SK-N-SH (cell line): ENCODE data around the gene SAMD4A. TPM values are rescaled to one million over a fixed set of nuclear protein-coding genes. Genes with fewer than 3 reads are reported as not detected.

Experiments used
- CTCF ChIA-PET: fragments of 300-600, 350-600 bp; formaldehyde crosslinking; extraction: SDS; loops from one replicate; lab custom pipeline; 2021; lab: Yijun Ruan, JAX
- POLR2A ChIA-PET: fragments of 350-600 bp; sonication (Branson Sonifier 250); formaldehyde crosslinking; extraction: SDS; loops from one replicate; lab custom pipeline; 2020; ENCODE audit warnings: antibody characterized with exemption, inconsistent platforms; lab: Yijun Ruan, JAX
- DNase-seq: peaks from one replicate; pipeline ENCODE4 v3.0.0; 2012
- H2AFZ ChIP-seq: fragments of 200-600 bp; sonication (generic); 2 replicates; pipeline ENCODE4 v1.8.1; 2016; ENCODE audit warnings: antibody characterized with exemption, mild to moderate bottlenecking, low read depth
- H3F3A ChIP-seq: fragments of 200-600 bp; sonication (generic); replicated peaks from 2 replicates; pipeline ENCODE3; 2016; ENCODE audit warnings: antibody characterized with exemption, mild to moderate bottlenecking; ENCODE audit not compliant: insufficient read depth
- H3K27ac ChIP-seq, 2 experiments: fragments of 200-500 bp in 1 of 2; fragments of 200-600 bp in 1 of 2; sonication (Bioruptor generic) in 1 of 2; sonication (generic), shearing (Covaris generic) in 1 of 2; 2 replicates each; pipeline versions ENCODE4 v1.5.1 to v1.6.1; 2014 to 2016; ENCODE audit warnings: low read depth in 2 of 2, inconsistent platforms in 1 of 2, low read length in 1 of 2, mild to moderate bottlenecking in 1 of 2, mixed read lengths in 1 of 2
- H3K27me3 ChIP-seq: fragments of 200-600 bp; sonication (generic), shearing (Covaris generic); 2 replicates; pipeline ENCODE4 v1.6.1; 2016; ENCODE audit warnings: mixed run types; ENCODE audit not compliant: insufficient read depth
- H3K36me3 ChIP-seq, 2 experiments: fragments of 200-500 bp in 1 of 2; fragments of 200-600 bp in 1 of 2; sonication (Bioruptor generic) in 1 of 2; sonication (generic) in 1 of 2; replicated peaks in 1 of 2; 2 replicates each; pipeline versions ENCODE3 to v1.5.1; 2014 to 2016; ENCODE audit warnings: low read length in 1 of 2, mild to moderate bottlenecking in 1 of 2; ENCODE audit not compliant: insufficient read depth in 2 of 2, control insufficient read depth in 1 of 2
- H3K4me1 ChIP-seq, 2 experiments: fragments of 200-500 bp in 1 of 2; fragments of 200-600 bp in 1 of 2; sonication (Bioruptor generic) in 1 of 2; sonication (generic), shearing (Covaris generic) in 1 of 2; 2 replicates each; pipeline versions ENCODE4 v1.5.1 to v1.6.1; 2014 to 2016; ENCODE audit warnings: low read depth in 1 of 2, low read length in 1 of 2, mixed run types in 1 of 2; ENCODE audit not compliant: insufficient read depth in 2 of 2, control insufficient read depth in 1 of 2
- H3K4me2 ChIP-seq: fragments of 200-600 bp; sonication (generic), shearing (Covaris generic); 2 replicates; pipeline ENCODE4 v1.6.1; 2017; ENCODE audit warnings: mixed run types
- H3K4me3 ChIP-seq, 2 experiments: fragments of 200-500 bp in 1 of 2; fragments of 200-600 bp in 1 of 2; sonication (Bioruptor generic) in 1 of 2; sonication (generic), shearing (Covaris generic) in 1 of 2; 2 replicates each; pipeline versions ENCODE4 v1.5.1 to v1.8.1; 2014 to 2016; ENCODE audit warnings: low read depth in 2 of 2, inconsistent platforms in 1 of 2, low read length in 1 of 2, mild to moderate bottlenecking in 1 of 2, mixed read lengths in 1 of 2, moderate library complexity in 1 of 2
- H3K79me2 ChIP-seq: fragments of 200-600 bp; sonication (generic); 2 replicates; pipeline ENCODE4 v1.8.1; 2017; ENCODE audit warnings: mild to moderate bottlenecking; ENCODE audit not compliant: insufficient read depth
- H3K9ac ChIP-seq: fragments of 200-600 bp; sonication (generic); 2 replicates; pipeline ENCODE4 v1.6.1; 2017; ENCODE audit warnings: mixed run types
- H3K9me2 ChIP-seq: fragments of 200-600 bp; sonication (generic); 2 replicates; pipeline ENCODE4 v1.6.1; 2017; ENCODE audit warnings: mixed run types
- H3K9me3 ChIP-seq: fragments of 200-600 bp; sonication (generic); 2 replicates; pipeline ENCODE4 v1.6.1; 2017; ENCODE audit warnings: mixed run types, mild to moderate bottlenecking, moderate library complexity
- H4K20me1 ChIP-seq: fragments of 200-600 bp; sonication (generic); 2 replicates; pipeline ENCODE4 v1.6.1; 2017; ENCODE audit warnings: mild to moderate bottlenecking, mixed run types; ENCODE audit not compliant: insufficient read depth
- CHD2 ChIP-seq: fragments of 150-350 bp; IDR thresholded peaks from 2 replicates; pipeline ENCODE4 v1.6.1; 2018; ENCODE audit warnings: low read length; ENCODE audit not compliant: partially characterized antibody
- CTCF ChIP-seq: fragments of 200-600 bp; sonication (generic); IDR thresholded peaks from 2 replicates; pipeline ENCODE4 v1.6.1; 2017; ENCODE audit warnings: antibody characterized with exemption, mild to moderate bottlenecking, moderate library complexity
- EP300 ChIP-seq, 2 experiments: IDR thresholded peaks; 2 replicates each; pipeline versions ENCODE4 v1.4.0 to v1.6.1; 2012; ENCODE audit warnings: borderline replicate concordance in 1 of 2, low read depth in 1 of 2, low read length in 1 of 2
- FOSL2 ChIP-seq: IDR thresholded peaks from 2 replicates; pipeline ENCODE4 v1.4.0; 2012; ENCODE audit warnings: low read depth, mild to moderate bottlenecking, moderate library complexity, borderline replicate concordance
- FOXJ3 ChIP-seq: sonication (generic); formaldehyde crosslinking; IDR thresholded peaks from 2 replicates; pipeline ENCODE4 v1.5.1; 2020; ENCODE audit warnings: mild to moderate bottlenecking, missing genetic modification reagents
- GABPA ChIP-seq: IDR thresholded peaks from 2 replicates; pipeline ENCODE4 v1.4.0; 2012; ENCODE audit warnings: low read depth, mild to moderate bottlenecking
- JUND ChIP-seq: IDR thresholded peaks from 2 replicates; pipeline ENCODE4 v1.4.0; 2012
- MAX ChIP-seq: IDR thresholded peaks from 2 replicates; pipeline ENCODE4 v1.4.0; 2012; ENCODE audit warnings: low read depth
- MEF2A ChIP-seq: IDR thresholded peaks from 2 replicates; pipeline ENCODE4 v1.4.0; 2012; ENCODE audit warnings: low read depth, borderline replicate concordance
- NFIC ChIP-seq: IDR thresholded peaks from 2 replicates; pipeline ENCODE4 v1.4.0; 2012; ENCODE audit warnings: borderline replicate concordance
- PBX3 ChIP-seq: IDR thresholded peaks from 2 replicates; pipeline ENCODE4; 2012
- RAD21 ChIP-seq: IDR thresholded peaks from 2 replicates; pipeline ENCODE4 v1.6.1; 2012; ENCODE audit warnings: mild to moderate bottlenecking, low read length
- RCOR1 ChIP-seq: fragments of 150-350 bp; IDR thresholded peaks from 2 replicates; pipeline ENCODE4 v1.6.1; 2017; ENCODE audit warnings: antibody characterized with exemption, low read length
- RXRA ChIP-seq: IDR thresholded peaks from 2 replicates; pipeline ENCODE4 v1.4.0; 2012; ENCODE audit warnings: low read depth, mild to moderate bottlenecking, borderline replicate concordance
- SIN3A ChIP-seq: IDR thresholded peaks from 2 replicates; pipeline ENCODE4 v1.6.1; 2012; ENCODE audit warnings: low read depth, mild to moderate bottlenecking, low read length, moderate library complexity, borderline replicate concordance
- SMC3 ChIP-seq: IDR thresholded peaks from 2 replicates; pipeline ENCODE4 v1.6.1; 2012; ENCODE audit warnings: low read depth, low read length, improper control_type of control experiment
- TCF12 ChIP-seq: IDR thresholded peaks from 2 replicates; pipeline ENCODE4 v1.4.0; 2012
- TEAD4 ChIP-seq: IDR thresholded peaks from 2 replicates; pipeline ENCODE4 v1.4.0; 2012; ENCODE audit warnings: mild to moderate bottlenecking, borderline replicate concordance; ENCODE audit not compliant: insufficient read depth
- YY1 ChIP-seq: IDR thresholded peaks from 2 replicates; pipeline ENCODE4 v1.4.0; 2012; ENCODE audit warnings: low read depth, mild to moderate bottlenecking
- WGBS: methylation state at CpG from one replicate; pipeline ENCODE4 v1.1.6; 2017; ENCODE audit warnings: low lambda C conversion rate; 5-methylcytosine and 5-hydroxymethylcytosine counted together
- polyA plus RNA-seq, 3 experiments: library from polyadenylated mRNA; depleted of rRNA; stranded (reverse); fragments of >200 nt; gene quantifications; 2 replicates each; pipeline ENCODE4 v1.2.3, GENCODE V29; 2012

Gene SAMD4A
- polyA plus RNA-seq, 1 of the 3 experiments (the other 2 are of a cell fraction): 5.0 TPM

- DNase-seq: no peak
- no peaks in the 10 kb centered on the region for H3K9me2 ChIP-seq
- H3K4me3 ChIP-seq: peak overlapping the region in 1 of 2 experiments; percentile 60; a peak in 3 of 4 replicates
- peaks cover 17% of the 10 kb centered on the region for H3F3A ChIP-seq
- peak overlapping the region; percentile 47; the same call in 1 of the 2 replicates for H3K9ac ChIP-seq
- no peaks in the 10 kb centered on the region for H3K27me3 ChIP-seq
- no peaks in the 10 kb centered on the region for H3K9me3 ChIP-seq
- peaks cover 95% of the 10 kb centered on the region for H3K79me2 ChIP-seq
- peaks cover 24 to 38% of the 10 kb centered on the region in 2 experiments for H3K36me3 ChIP-seq
- ChIA-PET POLR2A (no interaction called here), CTCF (no interaction called here)
- peaks cover 34% of the 10 kb centered on the region for H4K20me1 ChIP-seq
- H3K4me2 ChIP-seq: peak overlapping the region; percentile 76
- H2AFZ ChIP-seq: no peak overlapping the region
- no peak; the same call in 1 of the 2 replicates for TF ChIP-seq MEF2A
- TF ChIP-seq NFIC: peak; percentile 32; the same call in 1 of the 2 replicates
- TF ChIP-seq SIN3A: no peak
- peak; percentile 29; the same call in 1 of the 2 replicates for TF ChIP-seq RXRA
- TF ChIP-seq CHD2: no peak
- 0 out of 2 replicates have a peak, but pooled peaks have one; percentile 28 for TF ChIP-seq TEAD4
- TF ChIP-seq PBX3: peak; percentile 45
- no peak for TF ChIP-seq YY1
- 0 out of 2 replicates have a peak, but pooled peaks have one; percentile 29 for TF ChIP-seq MAX
- peak in 1 of 2 experiments; percentile 45; a peak in 1 of 4 replicates for TF ChIP-seq EP300 (IDR thresholded peaks at IDR 0.05; ENCODE audit: borderline replicate concordance in 1 of 2, low read depth in 1 of 2, low read length in 1 of 2)
- TF ChIP-seq TCF12: peak; percentile 62
- TF ChIP-seq JUND: peak; percentile 80
- TF ChIP-seq RCOR1: no peak
- TF ChIP-seq SMC3: no peak
- TF ChIP-seq FOSL2: peak; percentile 85
- TF ChIP-seq CTCF: no peak
- no peak for TF ChIP-seq GABPA
- TF ChIP-seq RAD21: no peak
- no peak for TF ChIP-seq FOXJ3 (CRISPR knock-in tag)
- H3K4me1 ChIP-seq: peaks cover 13 to 22% of the 10 kb centered on the region in 2 experiments; a peak in 3 of 4 replicates
- 53% methylated on average over 5 of the region's 5 CpGs for WGBS
- H3K27ac ChIP-seq: peak overlapping the region in 1 of 2 experiments; percentile 85; a peak in 2 of 4 replicates
Measured at GRCh38 chr14:54570631-54571415, 3.9 kb downstream of the SAMD4A start.
